Stromal cell of bone marrow (primary cell): ENCODE data around the gene CRABP2.

Experiments used
- DNase-seq: peaks from one replicate; pipeline ENCODE4 v3.0.0-alpha.2; 2012; ENCODE audit warnings: low read depth

The CRABP2 gene

GRCh38 chr1:156689953-156690674, 15.3 kb downstream of the CRABP2 start:
- no peak for DNase-seq

- peak; percentile 52 for DNase-seq
Measured at GRCh38 chr1:156689035-156689952, 16.1 kb downstream of the CRABP2 start.

- DNase-seq: peak; percentile 58
Measured at GRCh38 chr1:156684227-156684782, 21.1 kb downstream of the CRABP2 start.

- no peak for DNase-seq
Measured at GRCh38 chr1:156682166-156682890, 23.1 kb downstream of the CRABP2 start.

GRCh38 chr1:156681196-156681960, 24.0 kb downstream of the CRABP2 start:
- DNase-seq: no peak

- DNase-seq: no peak
Measured at GRCh38 chr1:156680056-156680455, 25.3 kb downstream of the CRABP2 start.

- DNase-seq: peak; percentile 63
Measured at GRCh38 chr1:156677616-156678596, 27.5 kb downstream of the CRABP2 start.

GRCh38 chr1:156676820-156677615, 28.4 kb downstream of the CRABP2 start, which contains the start of gene NES:
TSS of gene NES (minus strand) at chr1:156677407. CDS start at chr1:156677264, 143 bp downstream.
- DNase-seq: no peak

GRCh38 chr1:156676114-156676819, 29.1 kb downstream of the CRABP2 start:
- DNase-seq: no peak

- DNase-seq: no peak
Measured at GRCh38 chr1:156675210-156676113, 29.9 kb downstream of the CRABP2 start.

GRCh38 chr1:156673387-156674121, 31.8 kb downstream of the CRABP2 start:
- no peak for DNase-seq

GRCh38 chr1:156671804-156672203, 33.6 kb downstream of the CRABP2 start:
- DNase-seq: no peak

GRCh38 chr1:156670791-156671190, 34.6 kb downstream of the CRABP2 start:
- DNase-seq: no peak

GRCh38 chr1:156670359-156670758, 35.0 kb downstream of the CRABP2 start:
- DNase-seq: no peak

GRCh38 chr1:156669794-156670193, 35.6 kb downstream of the CRABP2 start:
- DNase-seq: no peak

GRCh38 chr1:156668801-156669637, 36.4 kb downstream of the CRABP2 start:
- DNase-seq: no peak
